ENCODE data around the gene SULF2. TPM values are rescaled to one million over a fixed set of nuclear protein-coding genes. Genes with fewer than 3 reads are reported as not detected.

The SULF2 gene
- total RNA-seq, 1 experiment from 2014 or later = 13.0 TPM

DNA sequence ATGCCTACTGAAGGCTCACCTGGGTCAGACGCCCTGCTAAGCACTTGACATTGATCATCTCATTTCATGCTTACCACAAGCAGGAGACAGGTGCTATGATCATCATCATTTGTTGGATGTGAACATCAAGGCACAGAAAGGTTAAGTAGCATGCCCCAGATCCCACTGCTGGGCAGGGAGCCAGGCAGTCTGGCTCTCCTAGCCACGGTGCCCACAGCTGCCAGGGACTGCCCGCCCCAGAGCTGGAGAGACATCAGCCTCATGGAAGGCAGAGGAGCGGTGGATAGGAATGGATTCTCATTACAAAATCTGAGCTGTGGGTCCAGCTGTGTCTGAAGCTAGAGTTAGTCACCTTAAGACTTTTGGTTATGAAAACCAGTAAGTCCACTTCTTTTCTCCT, 3.6 kb downstream of the SULF2 start:
- ChIA-PET CTCF (interaction anchor here (1.7 kb wide), 1 partner anchor 839 kb away, joined by 5 read pairs; no protein-coding TSS in a partner anchor), RAD21 (ENCODE audit: low non-redundant PET in 1 of 2, low total read pairs in 2 of 2, uncharacterized antibody in 2 of 2, unreplicated experiment in 2 of 2) (no interaction called here), POLR2A (no interaction called here)
- no peaks in the 10 kb centered on the region for H4K20me1 ChIP-seq (ENCODE audit: insufficient read depth)
- H3K4me1 ChIP-seq (ENCODE audit: control insufficient read depth in 1 of 2, insufficient read depth in 2 of 2, low read length in 2 of 2) = peaks cover 11 to 19% of the 10 kb centered on the region in 2 experiments
- no peaks in the 10 kb centered on the region for H3K79me2 ChIP-seq (ENCODE audit: insufficient read depth, low read length)
- DNase-seq (ENCODE audit: low read depth, low spot score) (no peak), ATAC-seq (no peak)
- intact Hi-C loops (cut with micrococcal nuclease) = no loop called here
- H3K36me3 ChIP-seq (ENCODE audit: control insufficient read depth in 1 of 2, insufficient read depth in 2 of 2, low read length in 2 of 2) = no peaks in the 10 kb centered on the region
- no peak overlapping the region for H3K27ac ChIP-seq (ENCODE audit: low read depth, low read length)
- no peaks in the 10 kb centered on the region for H3K9me3 ChIP-seq (ENCODE audit: control insufficient read depth in 1 of 2, insufficient read depth in 1 of 2, low read depth in 1 of 2, low read length in 2 of 2)
- no peak overlapping the region for H3K4me2 ChIP-seq (ENCODE audit: low read length)
- no peaks in the 10 kb centered on the region for H3K9me2 ChIP-seq (ENCODE audit: insufficient read depth)
- no TSS peak for BruUV-seq (replicated peaks)
- TF ChIP-seq SP1 (IDR thresholded peaks at IDR 0.05; ENCODE audit: low read depth) (no peak), ATF3 (IDR thresholded peaks at IDR 0.05) (no peak), SIN3A (IDR thresholded peaks at IDR 0.05; ENCODE audit: low read depth) (no peak), ZNF274 (IDR thresholded peaks at IDR 0.05; ENCODE audit: low read depth, low read length) (no peak), POLR2AphosphoS5 (IDR thresholded peaks at IDR 0.05; ENCODE audit: low read depth, low read length) (no peak), SRF (IDR thresholded peaks at IDR 0.05; ENCODE audit: low read depth) (no peak), YY1 (IDR thresholded peaks at IDR 0.05; ENCODE audit: extremely low read depth, insufficient replicate concordance, low read depth, low read length) (no peak), ZFX (IDR thresholded peaks at IDR 0.05) (no peak), EGR1 (IDR thresholded peaks at IDR 0.05; ENCODE audit: low read depth) (no peak), FOSL1 (IDR thresholded peaks at IDR 0.05; ENCODE audit: low read depth) (no peak), TCF7L2 (IDR thresholded peaks at IDR 0.05; ENCODE audit: borderline replicate concordance, extremely low read depth, insufficient read depth, insufficient read length) (no peak), JUND (IDR thresholded peaks at IDR 0.05) (no peak), EZH2phosphoT487 (IDR thresholded peaks at IDR 0.05; ENCODE audit: borderline replicate concordance) (no peak)
- TF ChIP-seq, protein P1, sequence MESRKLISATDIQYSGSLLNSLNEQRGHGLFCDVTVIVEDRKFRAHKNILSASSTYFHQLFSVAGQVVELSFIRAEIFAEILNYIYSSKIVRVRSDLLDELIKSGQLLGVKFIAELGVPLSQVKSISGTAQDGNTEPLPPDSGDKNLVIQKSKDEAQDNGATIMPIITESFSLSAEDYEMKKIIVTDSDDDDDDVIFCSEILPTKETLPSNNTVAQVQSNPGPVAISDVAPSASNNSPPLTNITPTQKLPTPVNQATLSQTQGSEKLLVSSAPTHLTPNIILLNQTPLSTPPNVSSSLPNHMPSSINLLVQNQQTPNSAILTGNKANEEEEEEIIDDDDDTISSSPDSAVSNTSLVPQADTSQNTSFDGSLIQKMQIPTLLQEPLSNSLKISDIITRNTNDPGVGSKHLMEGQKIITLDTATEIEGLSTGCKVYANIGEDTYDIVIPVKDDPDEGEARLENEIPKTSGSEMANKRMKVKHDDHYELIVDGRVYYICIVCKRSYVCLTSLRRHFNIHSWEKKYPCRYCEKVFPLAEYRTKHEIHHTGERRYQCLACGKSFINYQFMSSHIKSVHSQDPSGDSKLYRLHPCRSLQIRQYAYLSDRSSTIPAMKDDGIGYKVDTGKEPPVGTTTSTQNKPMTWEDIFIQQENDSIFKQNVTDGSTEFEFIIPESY (IDR thresholded peaks at IDR 0.05; ENCODE audit: extremely low read depth, insufficient replicate concordance, low read length) = no peak
- TF ChIP-seq, protein P2, sequence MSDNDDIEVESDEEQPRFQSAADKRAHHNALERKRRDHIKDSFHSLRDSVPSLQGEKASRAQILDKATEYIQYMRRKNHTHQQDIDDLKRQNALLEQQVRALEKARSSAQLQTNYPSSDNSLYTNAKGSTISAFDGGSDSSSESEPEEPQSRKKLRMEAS (IDR thresholded peaks at IDR 0.05) = no peak
- H2AFZ ChIP-seq (ENCODE audit: low read depth, low read length, poor library complexity, severe bottlenecking) = no peak overlapping the region
- no peak overlapping the region for H3K9ac ChIP-seq (ENCODE audit: low read length)
- H3K4me3 ChIP-seq (replicated peaks in 1 of 2; ENCODE audit: low read depth in 1 of 2, low read length in 2 of 2) = no peak overlapping the region
- H3K27me3 ChIP-seq (ENCODE audit: insufficient read depth, low read length) = no peaks in the 10 kb centered on the region
